H9 (cell line): Measurements from ENCODE around the gene TUBA1A. TPM values are rescaled to one million over a fixed set of nuclear protein-coding genes. Genes with fewer than 3 reads are reported as not detected.

Experiments used
- DNase-seq: peaks from one replicate; pipeline ENCODE4 v3.0.0-alpha.2; 2017
- H2AFZ ChIP-seq: one replicate; pipeline ENCODE4 v1.6.1; 2013; ENCODE audit warnings: mild to moderate bottlenecking, low read length, control low read depth, moderate library complexity
- H2AK5ac ChIP-seq: 2 replicates; pipeline ENCODE4 v1.6.1; 2013; ENCODE audit warnings: low read length, control low read depth, mixed read lengths; ENCODE audit not compliant: insufficient read length
- H2BK120ac ChIP-seq: one replicate; pipeline ENCODE4 v1.6.1; 2013; ENCODE audit warnings: low read depth, mild to moderate bottlenecking, low read length, control low read depth, inconsistent platforms; ENCODE audit not compliant: poor library complexity, severe bottlenecking
- H2BK12ac ChIP-seq: 2 replicates; pipeline ENCODE4 v1.6.1; 2013; ENCODE audit warnings: low read length, control low read depth, mixed read lengths, low read depth; ENCODE audit not compliant: insufficient read length
- H2BK15ac ChIP-seq: 2 replicates; pipeline ENCODE4 v1.6.1; 2013; ENCODE audit warnings: low read depth, low read length, control low read depth
- H2BK20ac ChIP-seq: one replicate; pipeline ENCODE4 v1.6.1; 2013; ENCODE audit warnings: low read depth, mild to moderate bottlenecking, low read length, control low read depth, inconsistent platforms; ENCODE audit not compliant: poor library complexity, severe bottlenecking
- H2BK5ac ChIP-seq: 2 replicates; pipeline ENCODE4 v1.6.1; 2013; ENCODE audit warnings: low read length, control low read depth, mixed read lengths; ENCODE audit not compliant: insufficient read length
- H3K14ac ChIP-seq: 2 replicates; pipeline ENCODE4 v1.6.1; 2013; ENCODE audit warnings: low read length, control low read depth; ENCODE audit not compliant: insufficient read depth
- H3K18ac ChIP-seq: 2 replicates; pipeline ENCODE4 v1.6.1; 2013; ENCODE audit warnings: low read depth, mild to moderate bottlenecking, mixed read lengths, low read length, control low read depth; ENCODE audit not compliant: insufficient read length
- H3K23ac ChIP-seq: 2 replicates; pipeline ENCODE4 v1.6.1; 2013; ENCODE audit warnings: low read length, control low read depth, mixed read lengths, low read depth; ENCODE audit not compliant: insufficient read length
- H3K23me2 ChIP-seq: 2 replicates; pipeline ENCODE4 v1.6.1; 2013; ENCODE audit warnings: low read depth, mild to moderate bottlenecking, mixed read lengths, low read length, control low read depth; ENCODE audit not compliant: insufficient read length, poor library complexity, severe bottlenecking
- H3K27ac ChIP-seq: 2 replicates; pipeline ENCODE4 v1.5.1; 2013; ENCODE audit warnings: low read length, control low read depth, mixed read lengths, low read depth; ENCODE audit not compliant: insufficient read length
- H3K27me3 ChIP-seq: 2 replicates; pipeline ENCODE4 v1.6.1; 2013; ENCODE audit warnings: low read length, control low read depth, inconsistent platforms; ENCODE audit not compliant: insufficient read depth
- H3K4ac ChIP-seq: 2 replicates; pipeline ENCODE4 v1.6.1; 2013; ENCODE audit warnings: low read depth, mild to moderate bottlenecking, control low read depth, inconsistent platforms, low read length, moderate library complexity
- H3K4me1 ChIP-seq: 2 replicates; pipeline ENCODE4 v1.6.1; 2013; ENCODE audit warnings: low read length, control low read depth, inconsistent platforms; ENCODE audit not compliant: insufficient read depth
- H3K4me2 ChIP-seq: 2 replicates; pipeline ENCODE4 v1.6.1; 2013; ENCODE audit warnings: low read length, control low read depth, mixed read lengths; ENCODE audit not compliant: insufficient read length, insufficient read depth
- H3K56ac ChIP-seq: 2 replicates; pipeline ENCODE4 v1.6.1; 2013; ENCODE audit warnings: low read depth, mild to moderate bottlenecking, mixed read lengths, low read length, control low read depth; ENCODE audit not compliant: insufficient read length
- H3K79me1 ChIP-seq: 2 replicates; pipeline ENCODE4 v1.6.1; 2013; ENCODE audit warnings: low read depth, mild to moderate bottlenecking, moderate library complexity, low read length, control low read depth, inconsistent platforms; ENCODE audit not compliant: insufficient read depth, poor library complexity, severe bottlenecking
- H3K79me2 ChIP-seq: 2 replicates; pipeline ENCODE4 v1.6.1; 2013; ENCODE audit warnings: low read length, control low read depth, inconsistent platforms; ENCODE audit not compliant: insufficient read depth
- H3K9ac ChIP-seq: 2 replicates; pipeline ENCODE4 v1.6.1; 2013; ENCODE audit warnings: low read length, control low read depth, mixed read lengths; ENCODE audit not compliant: insufficient read length; ENCODE audit errors: extremely low read depth
- H3K9me3 ChIP-seq: one replicate; pipeline ENCODE4 v1.6.1; 2013; ENCODE audit warnings: low read depth, low read length, inconsistent platforms; ENCODE audit not compliant: control insufficient read depth
- H3T11ph ChIP-seq: one replicate; pipeline ENCODE4 v1.6.1; 2013; ENCODE audit warnings: mild to moderate bottlenecking, low read length, control low read depth, inconsistent platforms
- H4K20me1 ChIP-seq: one replicate; pipeline ENCODE4 v1.6.1; 2013; ENCODE audit not compliant: control insufficient read depth, insufficient read length, insufficient read depth
- H4K5ac ChIP-seq: 2 replicates; pipeline ENCODE4 v1.6.1; 2013; ENCODE audit warnings: low read depth, mild to moderate bottlenecking, mixed read lengths, low read length, control low read depth; ENCODE audit not compliant: insufficient read length
- H4K8ac ChIP-seq: replicated peaks from 2 replicates; pipeline ENCODE4 v1.6.1; 2013; ENCODE audit warnings: low read length, control low read depth, mixed read lengths, low read depth; ENCODE audit not compliant: insufficient read length
- H4K91ac ChIP-seq: 2 replicates; pipeline ENCODE4 v1.6.1; 2013; ENCODE audit warnings: low read depth, mild to moderate bottlenecking, moderate library complexity, mixed read lengths, low read length, control low read depth; ENCODE audit not compliant: insufficient read length
- H3K27ac Mint-ChIP-seq, 3 experiments: 2 replicates in 2 of 3; 3 replicates in 1 of 3; pipeline ENCODE4 v1.8.0; 2020 to 2021; ENCODE audit warnings: mixed read lengths in 3 of 3, mild to moderate bottlenecking in 1 of 3, moderate library complexity in 1 of 3
- H3K27me3 Mint-ChIP-seq: 2 replicates; pipeline ENCODE4 v1.8.0; 2021; ENCODE audit warnings: low read depth, mild to moderate bottlenecking, moderate library complexity, mixed read lengths
- H3K36me3 Mint-ChIP-seq, 3 experiments: 2 replicates in 2 of 3; 3 replicates in 1 of 3; pipeline ENCODE4 v1.8.0; 2020 to 2021; ENCODE audit warnings: low read depth in 3 of 3, mixed read lengths in 3 of 3; ENCODE audit not compliant: insufficient read depth in 1 of 3
- H3K4me1 Mint-ChIP-seq, 2 experiments: 2 replicates each; pipeline ENCODE4 v1.8.0; 2020; ENCODE audit warnings: mixed read lengths in 2 of 2
- H3K4me3 Mint-ChIP-seq, 2 experiments: 2 replicates in 1 of 2; 3 replicates in 1 of 2; pipeline ENCODE4 v1.8.0; 2020 to 2021; ENCODE audit warnings: mild to moderate bottlenecking in 2 of 2, mixed read lengths in 2 of 2, moderate library complexity in 1 of 2
- H3K9me3 Mint-ChIP-seq, 2 experiments: 2 replicates in 1 of 2; 3 replicates in 1 of 2; pipeline ENCODE4 v1.8.0; 2020; ENCODE audit warnings: mild to moderate bottlenecking in 2 of 2, mixed read lengths in 2 of 2, moderate library complexity in 1 of 2
- CTCF ChIP-seq: fragments of 200-600 bp; sonication (generic); conservative IDR thresholded peaks from 3 replicates; pipeline ENCODE4 v1.8.0; 2021; ENCODE audit warnings: antibody characterized with exemption, mild to moderate bottlenecking
- WGBS: extraction: QIAGEN DNeasy Blood & Tissue Kit; methylation state at CpG from one replicate; pipeline ENCODE4 v1.1.7; 2013; ENCODE audit warnings: missing lambda C conversion rate, low lambda C conversion rate, mixed read lengths; ENCODE audit not compliant: insufficient read length; ENCODE audit errors: extremely low coverage; 5-methylcytosine and 5-hydroxymethylcytosine counted together
- long read RNA-seq: library from polyadenylated mRNA; unstranded; transcript quantifications from one replicate; pipeline ENCODE4 v2.0.0, GENCODE V29; 2020
- total RNA-seq: library from RNA; stranded (reverse); gene quantifications from 2 replicates; pipeline ENCODE4 v1.2.1, GENCODE V29; 2021

Gene TUBA1A
- 148 and 149 TPM in 2 replicates for total RNA-seq
- long read RNA-seq, transcript TUBA1A-203 (3 exons, 984 nt), result minor isoform, 9 of 2,814 reads
- long read RNA-seq, transcript TUBA1A-202 (4 exons, 1,915 nt), result major isoform, 2,730 of 2,814 reads
- long read RNA-seq, transcript TUBA1A-201 (4 exons, 1,887 nt), result minor isoform, 15 of 2,814 reads
- long read RNA-seq, transcript TUBA1A-207 (3 exons, 1,384 nt), result minor isoform, 34 of 2,814 reads
- long read RNA-seq, partial matches to known transcripts, result 2 of 2,814 reads
- long read RNA-seq, other reads (novel, unspliced or antisense), result 22 of 2,814 reads

GRCh38 chr12:49188916-49189367 is at the start of gene TUBA1A:
TSS of gene TUBA1A (minus strand) at chr12:49189080. CDS start at chr12:49188979, 101 bp downstream.
- no peak within 1 kb of the TSS for H2BK120ac ChIP-seq
- H3K27me3 ChIP-seq, result no peaks in the 10 kb centered on the region
- no CpG with 5 or more reads among the region's 26 CpGs for WGBS
- peak; percentile 100 for DNase-seq
- H3K4ac ChIP-seq, result no peak within 1 kb of the TSS; the same call in 1 of the 2 replicates
- no peak within 1 kb of the TSS for H2AFZ ChIP-seq
- H3K27ac Mint-ChIP-seq, result peak within 1 kb of the TSS; percentile 96 to 99 (median 98); a peak in 6 of 7 replicates
- H3K23ac ChIP-seq, result no peak within 1 kb of the TSS
- H3K36me3 Mint-ChIP-seq, result peaks cover 17 to 22% (median 21%) of the 10 kb centered on the region in 3 experiments
- H3K27me3 Mint-ChIP-seq, result peaks cover 3% of the 10 kb centered on the region; the same call in 1 of the 2 replicates
- H2AK5ac ChIP-seq, result no peak within 1 kb of the TSS
- H3K56ac ChIP-seq, result no peak within 1 kb of the TSS
- peak within 1 kb of the TSS; percentile 28 for H2BK20ac ChIP-seq
- peak within 1 kb of the TSS; percentile 54 for H3T11ph ChIP-seq
- H2BK12ac ChIP-seq, result no peak within 1 kb of the TSS
- H3K9ac ChIP-seq, result peak within 1 kb of the TSS; percentile 51
- no peaks in the 10 kb centered on the region; the same call in 1 of the 2 replicates for H3K79me2 ChIP-seq
- no peaks in the 10 kb centered on the region; the same call in 1 of the 2 replicates for H3K4me1 ChIP-seq
- H3K4me1 Mint-ChIP-seq, result peaks cover 9 to 19% of the 10 kb centered on the region in 2 experiments
- no peaks in the 10 kb centered on the region; a peak in 1 of 5 replicates for H3K9me3 Mint-ChIP-seq
- H3K27ac ChIP-seq, result no peak within 1 kb of the TSS
- peak within 1 kb of the TSS; percentile 89 to 97 for H3K4me3 Mint-ChIP-seq
- TF ChIP-seq CTCF, result no peak
- no peaks in the 10 kb centered on the region for H4K20me1 ChIP-seq
- H3K14ac ChIP-seq, result peak within 1 kb of the TSS; percentile 70; the same call in 1 of the 2 replicates
- peak within 1 kb of the TSS; percentile 55 for H3K4me2 ChIP-seq
- H4K5ac ChIP-seq, result no peak within 1 kb of the TSS
- no peak within 1 kb of the TSS for H4K8ac ChIP-seq
- H3K23me2 ChIP-seq, result no peaks in the 10 kb centered on the region
- H3K9me3 ChIP-seq, result no peaks in the 10 kb centered on the region
- H3K79me1 ChIP-seq, result no peaks in the 10 kb centered on the region
- H2BK5ac ChIP-seq, result no peak within 1 kb of the TSS
- H2BK15ac ChIP-seq, result no peak within 1 kb of the TSS
- H3K18ac ChIP-seq, result peak within 1 kb of the TSS; percentile 64
- H4K91ac ChIP-seq, result no peak within 1 kb of the TSS
